Measurements from ENCODE around the gene HOXA10.
A peak's percentile ranks its signal among the peaks of the same experiment; 100 is the strongest.

The HOXA10 gene

GRCh38 chr7:27177795-27178320 lies 3.7 kb upstream of the HOXA10 start:
- no peak for TF ChIP-seq CTCF (IDR thresholded peaks at IDR 0.05; ENCODE audit: control insufficient read depth, extremely low read depth, insufficient read depth)
- no peak for DNase-seq (ENCODE audit: low read depth)
- no peak overlapping the region for H3K4me3 ChIP-seq (ENCODE audit: low read depth, low read length)

GRCh38 chr7:27176962-27177794 lies 3.1 kb upstream of the HOXA10 start:
- no peak overlapping the region for H3K4me3 ChIP-seq (ENCODE audit: low read depth, low read length)
- no peak for TF ChIP-seq CTCF (IDR thresholded peaks at IDR 0.05; ENCODE audit: control insufficient read depth, extremely low read depth, insufficient read depth)
- DNase-seq (ENCODE audit: low read depth): no peak

- no peak for DNase-seq (ENCODE audit: low read depth)
- H3K4me3 ChIP-seq (ENCODE audit: low read depth, low read length): no peak overlapping the region
- TF ChIP-seq CTCF (IDR thresholded peaks at IDR 0.05; ENCODE audit: control insufficient read depth, extremely low read depth, insufficient read depth): no peak
These were observed 2.4 kb upstream of the HOXA10 start for GRCh38 chr7:27176524-27176845.

DNA sequence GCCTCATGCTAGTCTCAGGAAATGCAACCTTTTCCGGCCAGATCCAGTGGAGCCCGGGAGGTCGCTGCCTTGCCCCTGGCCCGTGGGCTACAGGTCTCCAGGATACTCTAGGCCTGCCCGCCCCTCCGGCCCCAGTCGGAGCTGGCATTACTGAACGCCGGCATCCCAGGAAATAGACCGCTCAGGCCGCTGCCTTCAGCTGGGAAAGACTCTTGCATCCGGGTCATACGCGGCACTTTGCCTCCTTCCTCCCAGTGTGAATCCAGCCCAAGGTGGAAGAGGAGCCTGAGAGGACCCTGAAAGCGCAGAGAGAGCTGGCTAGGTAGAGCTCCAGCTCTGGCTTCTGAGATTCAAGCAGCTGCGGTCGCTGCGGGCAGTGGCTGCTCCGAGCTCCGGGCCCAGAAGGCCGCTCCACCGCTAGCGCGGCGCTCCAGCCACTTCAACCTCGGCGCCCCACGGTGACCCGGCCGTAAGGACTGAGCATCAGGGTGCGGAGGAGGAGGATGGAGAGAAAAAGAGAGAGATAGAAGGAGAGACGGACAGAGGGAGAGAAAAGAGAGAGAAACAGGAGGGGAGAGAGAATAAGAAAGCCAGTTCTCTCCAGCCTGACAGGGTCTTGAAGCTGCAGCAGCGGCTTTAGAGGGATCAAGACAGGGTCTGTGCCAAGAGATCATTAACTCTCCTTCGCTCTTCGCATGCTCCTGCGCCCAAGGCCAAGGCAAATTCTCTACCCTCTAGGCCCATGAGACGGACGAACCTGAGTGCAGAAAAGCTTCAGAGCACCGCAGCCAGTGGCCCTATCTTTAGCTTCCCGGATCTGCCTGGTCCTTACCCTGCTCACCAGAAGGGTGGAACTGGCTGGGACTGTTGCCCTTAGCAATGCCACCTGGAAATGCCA lies 1.8 kb upstream of the HOXA10 start:
- no peak for TF ChIP-seq CTCF (IDR thresholded peaks at IDR 0.05; ENCODE audit: control insufficient read depth, extremely low read depth, insufficient read depth)
- H3K4me3 ChIP-seq (ENCODE audit: low read depth, low read length): no peak overlapping the region
- DNase-seq (ENCODE audit: low read depth): no peak

- H3K4me3 ChIP-seq (ENCODE audit: low read depth, low read length): no peak overlapping the region
- peak; percentile 96 for DNase-seq (ENCODE audit: low read depth)
- TF ChIP-seq CTCF (IDR thresholded peaks at IDR 0.05; ENCODE audit: control insufficient read depth, extremely low read depth, insufficient read depth): no peak
These were observed 930 bp upstream of the HOXA10 start for GRCh38 chr7:27174874-27175625.

GRCh38 chr7:27173511-27173955 lies 587 bp downstream of the HOXA10 start:
- no peak for TF ChIP-seq CTCF (IDR thresholded peaks at IDR 0.05; ENCODE audit: control insufficient read depth, extremely low read depth, insufficient read depth)
- DNase-seq (ENCODE audit: low read depth): no peak
- H3K4me3 ChIP-seq (ENCODE audit: low read depth, low read length): peak overlapping the region; percentile 42

Measured in LNCaP clone FGC (cell line).